Right lobe of liver (tissue), 6 donors: ENCODE measurements around the gene CYP4F8. TPM values are rescaled to one million over a fixed set of nuclear protein-coding genes. Genes with fewer than 3 reads are reported as not detected.

Experiments
- ATAC-seq, 4 donors: fragments of 200-7000 bp; cut with Tn5 transposase; one replicate each; pipeline ENCODE4 v1.9.1; 2020; ENCODE audit warnings: mild to moderate bottlenecking in 4 of 4, moderate library complexity in 4 of 4
- DNase-seq, 3 donors: peaks; one replicate each; pipeline ENCODE4 v3.0.0-alpha.2; 2020
- H3K27ac ChIP-seq, 3 donors: fragments of 200-600 bp; one replicate each; pipeline ENCODE4 v1.8.0; 2022
- H3K27me3 ChIP-seq, 2 donors: fragments of 200-600 bp; one replicate each; pipeline ENCODE4 v1.8.0; 2022
- H3K36me3 ChIP-seq, 4 donors: fragments of 200-600 bp; sonication (generic) in 1 of 4; one replicate each; pipeline versions ENCODE4 v1.5.1 to v1.8.0; 2017 to 2022; ENCODE audit warnings: control low read depth in 1 of 4
- H3K4me1 ChIP-seq, 4 donors: fragments of 200-600 bp; sonication (generic) in 1 of 4; one replicate each; pipeline versions ENCODE4 v1.5.1 to v1.8.0; 2017 to 2022; ENCODE audit warnings: control low read depth in 1 of 4
- H3K4me3 ChIP-seq, 3 donors: fragments of 200-600 bp; one replicate each; pipeline ENCODE4 v1.8.0; 2022
- H3K9me3 ChIP-seq, 4 donors: fragments of 200-600 bp; sonication (generic) in 1 of 4; one replicate each; pipeline versions ENCODE4 v1.5.1 to v1.8.0; 2017 to 2022; ENCODE audit warnings: control low read depth in 1 of 4
- CTCF ChIP-seq, 4 donors: fragments of 200-600 bp in 3 of 4; fragments of 450-650 bp in 1 of 4; IDR thresholded peaks; one replicate each; pipeline versions ENCODE4 v1.5.1 to v1.8.0; 2016 to 2022; ENCODE audit warnings: antibody characterized with exemption in 4 of 4, mild to moderate bottlenecking in 2 of 4
- POLR2A ChIP-seq: fragments of 450-650 bp; IDR thresholded peaks from one replicate; pipeline ENCODE4 v1.6.1; 2017; ENCODE audit warnings: antibody characterized with exemption, mild to moderate bottlenecking
- WGBS: methylation state at CpG from one replicate; pipeline ENCODE4 v1.1.6; 2018; ENCODE audit warnings: low coverage, low lambda C conversion rate; ENCODE audit not compliant: insufficient coverage; ENCODE audit errors: missing lambda C conversion rate; 5-methylcytosine and 5-hydroxymethylcytosine counted together
- intact Hi-C, 2 donors: fragments of 100-400 bp; cut with DNase I; formaldehyde crosslinking; loops; one replicate each; pipeline versions ENCODE4 v1.11.2 to v1.14.1; 2022
- total RNA-seq, 6 experiments: library from RNA; depleted of rRNA in 2 of 6; stranded (reverse); fragments of >200 nt in 2 of 6; fragmentation: NEBNext Ultra II Directional in 3 of 6; extraction: Animal tissue kit (Norgen Biotek cat#: 25700) in 3 of 6; gene quantifications; one replicate each; pipeline versions ENCODE4 v1.1.0 to v1.2.4, GENCODE V29; 2016 to 2023
- donor health status: DM: no; HTN: yes; CAD: no.
- donor health status: DM: no; HTN: no; CAD: no.
- donor health status: DM: no; HTN: no; CAD: no.
- donor health status: DM: no; HTN: yes; CAD: no.
- donor health status: DM: no; HTN: yes; CAD: no.

The CYP4F8 gene
- total RNA-seq, 6 experiments from 2014 or later: not detected

GRCh38 chr19:15640904-15641597 lies 26.0 kb downstream of the CYP4F8 start:
- peak overlapping the region; percentile 50 to 88 (median 73) for H3K4me3 ChIP-seq
- peak overlapping the region; percentile 82 to 99 (median 94) for H3K27ac ChIP-seq
- ATAC-seq (peak; percentile 66 to 87 (median 78)), DNase-seq (peak; percentile 71 to 92 (median 86))
- peaks cover 0 to 37% (median 13%) of the 10 kb centered on the region in 4 donors for H3K4me1 ChIP-seq
- intact Hi-C loops: no loop called here
- TF ChIP-seq POLR2A (peak; percentile 69), CTCF (IDR thresholded peaks at IDR 0.05) (no peak)
- WGBS: 18% methylated on average over 10 of the region's 12 CpGs
- H3K36me3 ChIP-seq: peaks cover 0 to 20% (median 6%) of the 10 kb centered on the region in 4 donors
- no peaks in the 10 kb centered on the region for H3K9me3 ChIP-seq
- H3K27me3 ChIP-seq: no peaks in the 10 kb centered on the region

- H3K27me3 ChIP-seq: no peaks in the 10 kb centered on the region
- peak overlapping the region; percentile 50 to 88 (median 73) for H3K4me3 ChIP-seq
- ATAC-seq (peak; percentile 1 to 16 (median 7)), DNase-seq (peak in 1 of 3 donors; percentile 76)
- intact Hi-C loops: no loop called here
- 22% methylated on average over 5 of the region's 5 CpGs for WGBS
- H3K4me1 ChIP-seq: peaks cover 0 to 40% (median 11%) of the 10 kb centered on the region in 4 donors
- peaks cover 0 to 29% (median 7%) of the 10 kb centered on the region in 4 donors for H3K36me3 ChIP-seq
- no peaks in the 10 kb centered on the region for H3K9me3 ChIP-seq
- peak overlapping the region; percentile 82 to 99 (median 94) for H3K27ac ChIP-seq
- TF ChIP-seq POLR2A (no peak), CTCF (IDR thresholded peaks at IDR 0.05) (no peak)
Measured at GRCh38 chr19:15641901-15642491, 27.0 kb downstream of the CYP4F8 start.

- intact Hi-C loops: no loop called here
- TF ChIP-seq CTCF (IDR thresholded peaks at IDR 0.05): no peak
- DNase-seq (no peak), ATAC-seq (no peak)
- Histone ChIP-seq H3K36me3 (peaks cover 2 to 37% (median 9%) of the 10 kb centered on the region in 4 donors), H3K4me3 (peak overlapping the region; percentile 50 to 88 (median 73)), H3K9me3 (no peaks in the 10 kb centered on the region), H3K27me3 (no peaks in the 10 kb centered on the region), H3K27ac (peak overlapping the region in 2 of 3 donors; percentile 94 to 99), H3K4me1 (peaks cover 0 to 48% (median 11%) of the 10 kb centered on the region in 4 donors)
Measured at GRCh38 chr19:15642807-15643206, 27.8 kb downstream of the CYP4F8 start.

GRCh38 chr19:15643387-15643786 lies 28.4 kb downstream of the CYP4F8 start:
- intact Hi-C loops: no loop called here
- H3K4me1 ChIP-seq: peaks cover 0 to 54% (median 11%) of the 10 kb centered on the region in 4 donors
- DNase-seq (peak in 2 of 3 donors; percentile 74 to 89), ATAC-seq (peak; percentile 29 to 62 (median 50))
- H3K36me3 ChIP-seq: peaks cover 2 to 43% (median 11%) of the 10 kb centered on the region in 4 donors
- H3K27ac ChIP-seq: peak overlapping the region; percentile 54 to 99 (median 81)
- no peaks in the 10 kb centered on the region for H3K9me3 ChIP-seq
- no peak for TF ChIP-seq CTCF (IDR thresholded peaks at IDR 0.05)
- peak; percentile 23 for TF ChIP-seq POLR2A
- 21% methylated on average over 3 of the region's 3 CpGs for WGBS
- no peaks in the 10 kb centered on the region for H3K27me3 ChIP-seq
- peak overlapping the region; percentile 50 to 88 (median 73) for H3K4me3 ChIP-seq
